C1 segment of cervical spinal cord (tissue), 14 donors: Measurements from ENCODE around the gene NRGN.

Experiments
- DNase-seq, 14 donors: peaks; one replicate each; lab custom pipeline; 2025; lab: John Stamatoyannopoulos, UW

Gene NRGN

GRCh38 chr11:124739479-124740276 is at the start of gene NRGN:
Gene NRGN (plus strand): TSS chr11:124739942. CDS start chr11:124740085, 143 bp downstream.
- DNase-seq: peak in 11 of 14 donors; percentile 5 to 64 (median 37)

GRCh38 chr11:124693142-124693541 is 46.6 kb upstream of the NRGN start:
- no peak for DNase-seq

GRCh38 chr11:124699547-124699946 is 40.2 kb upstream of the NRGN start:
- DNase-seq: no peak

GRCh38 chr11:124700028-124700427 is 39.7 kb upstream of the NRGN start:
- no peak for DNase-seq

- no peak for DNase-seq
Observed at GRCh38 chr11:124707829-124708228, 31.9 kb upstream of the NRGN start.

- no peak for DNase-seq
Observed at GRCh38 chr11:124712392-124712791, 27.4 kb upstream of the NRGN start.

- no peak for DNase-seq
Observed at GRCh38 chr11:124716591-124716990, 23.2 kb upstream of the NRGN start.

GRCh38 chr11:124717421-124717785 is 22.3 kb upstream of the NRGN start:
- DNase-seq: no peak

- DNase-seq: peak in 2 of 14 donors; percentile 7 to 12
Observed at GRCh38 chr11:124717786-124718651, 21.7 kb upstream of the NRGN start.

- no peak for DNase-seq
Observed at GRCh38 chr11:124718801-124719200, 20.9 kb upstream of the NRGN start.

GRCh38 chr11:124719534-124719933 is 20.2 kb upstream of the NRGN start:
- no peak for DNase-seq

GRCh38 chr11:124722176-124722575 is 17.6 kb upstream of the NRGN start:
- no peak for DNase-seq

- DNase-seq: no peak
Observed at GRCh38 chr11:124724979-124725718, 14.6 kb upstream of the NRGN start.

GRCh38 chr11:124725719-124726105 is 14.0 kb upstream of the NRGN start:
- no peak for DNase-seq

- DNase-seq: no peak
Observed at GRCh38 chr11:124727474-124727873, 12.3 kb upstream of the NRGN start.

- DNase-seq: no peak
Observed at GRCh38 chr11:124728134-124728533, 11.6 kb upstream of the NRGN start.

GRCh38 chr11:124729571-124729970 is 10.2 kb upstream of the NRGN start:
- no peak for DNase-seq

GRCh38 chr11:124732230-124732629 is 7.5 kb upstream of the NRGN start:
- no peak for DNase-seq

- no peak for DNase-seq
Observed at GRCh38 chr11:124736736-124737135, 3.0 kb upstream of the NRGN start.

- DNase-seq: no peak
Observed at GRCh38 chr11:124737638-124738305, 2.0 kb upstream of the NRGN start.

GRCh38 chr11:124738713-124739478 is 846 bp upstream of the NRGN start:
- no peak for DNase-seq
